ENCODE data around the gene ORM1. TPM values are rescaled to one million over a fixed set of nuclear protein-coding genes. Genes with fewer than 3 reads are reported as not detected.

The ORM1 gene
- total and polyA plus RNA-seq, 2 of the 8 experiments (the other 6 are each of a cell fraction or from before 2014, with no cell fraction given), result 0.32 TPM; not detected in 1

- TF ChIP-seq CHD7 (IDR thresholded peaks at IDR 0.05; ENCODE audit: insufficient replicate concordance, low read length), result no peak
- TF ChIP-seq YY1 (IDR thresholded peaks at IDR 0.05; ENCODE audit: low read depth, low read length), result no peak
- TF ChIP-seq RFX5 (IDR thresholded peaks at IDR 0.05; ENCODE audit: borderline replicate concordance, low read depth, low read length), result no peak
- no peak for TF ChIP-seq CBX5 (IDR thresholded peaks at IDR 0.05; ENCODE audit: low read depth, low read length)
- no peak for TF ChIP-seq USF2 (IDR thresholded peaks at IDR 0.05; ENCODE audit: low read length)
- TF ChIP-seq CTCF (IDR thresholded peaks at IDR 0.05; ENCODE audit: control extremely low read depth in 1 of 3, insufficient read depth in 1 of 3, low read depth in 1 of 3, low read length in 3 of 3), result no peak
- no peak for TF ChIP-seq CBX8 (IDR thresholded peaks at IDR 0.05; ENCODE audit: borderline replicate concordance, low read depth, low read length)
These were observed 7.1 kb upstream of the ORM1 start (continued) for GRCh38 chr9:114315723-114316363.

Data from H1 (cell line).